ENCODE data around the gene NANS.
"Not testable (repeated sequence)": the region's sequence is repeated elsewhere in the genome, so short reads cannot be mapped to it uniquely, and the experiment has no call there.

Gene NANS

DNA sequence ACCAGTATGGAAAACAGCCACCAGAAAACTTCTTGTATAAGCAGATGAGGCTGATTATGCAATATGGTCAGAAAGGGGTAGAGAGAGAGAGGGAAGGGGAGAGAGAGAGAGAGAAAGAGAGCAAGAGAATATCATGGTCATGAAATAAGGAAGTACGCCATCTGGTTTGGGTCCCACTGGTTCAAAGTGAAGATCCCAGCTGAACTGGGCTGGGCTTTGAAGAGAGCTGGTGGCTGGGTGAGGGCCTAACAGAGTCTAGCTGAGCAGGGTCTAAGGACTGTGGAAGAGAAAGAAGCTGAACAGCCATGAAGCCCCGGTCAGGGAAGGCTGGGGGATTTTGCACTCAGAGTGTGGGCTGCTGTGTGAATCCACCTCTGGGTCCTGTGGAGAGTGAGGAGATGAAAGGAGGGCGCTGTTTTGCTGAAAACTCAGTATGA, 47.9 kb downstream of the NANS start:
- TF ChIP-seq, protein P1, sequence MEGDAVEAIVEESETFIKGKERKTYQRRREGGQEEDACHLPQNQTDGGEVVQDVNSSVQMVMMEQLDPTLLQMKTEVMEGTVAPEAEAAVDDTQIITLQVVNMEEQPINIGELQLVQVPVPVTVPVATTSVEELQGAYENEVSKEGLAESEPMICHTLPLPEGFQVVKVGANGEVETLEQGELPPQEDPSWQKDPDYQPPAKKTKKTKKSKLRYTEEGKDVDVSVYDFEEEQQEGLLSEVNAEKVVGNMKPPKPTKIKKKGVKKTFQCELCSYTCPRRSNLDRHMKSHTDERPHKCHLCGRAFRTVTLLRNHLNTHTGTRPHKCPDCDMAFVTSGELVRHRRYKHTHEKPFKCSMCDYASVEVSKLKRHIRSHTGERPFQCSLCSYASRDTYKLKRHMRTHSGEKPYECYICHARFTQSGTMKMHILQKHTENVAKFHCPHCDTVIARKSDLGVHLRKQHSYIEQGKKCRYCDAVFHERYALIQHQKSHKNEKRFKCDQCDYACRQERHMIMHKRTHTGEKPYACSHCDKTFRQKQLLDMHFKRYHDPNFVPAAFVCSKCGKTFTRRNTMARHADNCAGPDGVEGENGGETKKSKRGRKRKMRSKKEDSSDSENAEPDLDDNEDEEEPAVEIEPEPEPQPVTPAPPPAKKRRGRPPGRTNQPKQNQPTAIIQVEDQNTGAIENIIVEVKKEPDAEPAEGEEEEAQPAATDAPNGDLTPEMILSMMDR (IDR thresholded peaks at IDR 0.05; ENCODE audit: borderline replicate concordance, insufficient read depth, low read depth, low read length) = no peak
- H3K4me3 ChIP-seq (ENCODE audit: low read depth, low read length) = no peak overlapping the region

DNA sequence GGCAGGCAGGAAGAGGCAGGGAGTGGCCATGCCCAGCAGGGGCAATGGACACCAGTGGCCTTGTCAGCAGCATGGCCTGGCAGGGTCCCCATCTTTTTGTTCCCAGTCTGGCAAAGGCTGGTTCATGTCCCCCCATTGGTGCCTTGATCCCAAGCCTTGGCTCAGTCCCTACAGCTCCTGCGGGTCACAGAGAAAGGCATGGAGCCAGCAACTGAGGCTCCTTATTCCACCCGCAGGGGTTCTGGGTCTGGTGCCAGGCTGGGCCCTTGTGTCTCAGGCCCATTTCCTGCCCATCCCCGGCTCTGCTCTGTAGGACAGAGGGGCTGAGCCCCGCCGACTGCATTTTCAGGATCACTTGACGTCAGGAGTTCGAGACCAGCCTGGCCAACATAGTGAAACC, 48.5 kb downstream of the NANS start:
- TF ChIP-seq, protein P1 (IDR thresholded peaks at IDR 0.05; ENCODE audit: borderline replicate concordance, insufficient read depth, low read depth, low read length) = no peak
- no peak overlapping the region for H3K4me3 ChIP-seq (ENCODE audit: low read depth, low read length)

DNA sequence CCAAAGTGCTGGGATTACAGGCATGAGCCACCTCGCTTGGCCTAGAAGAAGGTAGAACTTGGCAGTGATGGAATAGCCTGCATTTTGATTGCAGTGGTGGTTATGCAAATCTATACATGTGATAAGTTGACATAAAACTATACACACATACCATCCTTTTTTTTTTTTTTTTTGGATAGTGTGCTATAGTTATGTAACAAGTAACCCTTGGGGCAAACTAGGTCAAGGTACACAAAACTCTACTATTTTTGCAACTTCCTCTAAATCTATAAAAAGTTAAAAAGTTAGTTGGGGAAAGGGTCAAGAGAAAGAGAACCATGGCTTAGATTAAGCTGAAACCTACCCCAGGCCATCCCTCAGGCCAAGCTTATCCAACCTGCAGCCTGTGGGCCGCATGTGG, 51.4 kb downstream of the NANS start:
- no peak overlapping the region for H3K4me3 ChIP-seq (ENCODE audit: low read depth, low read length)

DNA sequence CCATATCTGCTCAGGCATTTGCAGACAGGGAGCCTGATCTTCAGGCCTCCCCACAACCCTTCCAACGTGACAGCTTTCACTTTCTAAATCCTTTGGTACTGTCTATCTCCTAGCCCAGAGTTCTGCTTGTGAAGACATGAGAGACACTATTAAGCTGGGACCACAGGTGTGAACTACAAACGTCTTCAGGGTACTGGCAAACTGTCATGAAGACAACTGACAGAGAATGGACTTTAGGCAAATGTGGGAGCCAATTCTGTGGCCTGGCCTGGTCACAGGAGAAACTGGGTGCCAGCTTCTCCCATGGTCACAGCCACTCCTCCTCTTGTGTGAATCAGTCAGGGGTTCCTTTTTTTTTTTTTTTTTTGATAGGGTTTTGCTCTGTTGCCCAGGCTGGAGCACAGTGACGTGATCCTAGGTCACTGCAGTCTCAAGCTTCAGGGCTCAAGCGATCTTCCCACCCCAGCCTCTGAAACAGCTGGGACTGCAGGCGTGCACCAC, 52.0 kb downstream of the NANS start:
- H3K4me3 ChIP-seq (ENCODE audit: low read depth, low read length) = no peak overlapping the region
- TF ChIP-seq, protein P1 (IDR thresholded peaks at IDR 0.05; ENCODE audit: borderline replicate concordance, insufficient read depth, low read depth, low read length) = no peak

More for the DNA sequence above, 51.4 kb downstream of the NANS start:
- TF ChIP-seq, protein P1 (IDR thresholded peaks at IDR 0.05; ENCODE audit: borderline replicate concordance, insufficient read depth, low read depth, low read length) = no peak

DNA sequence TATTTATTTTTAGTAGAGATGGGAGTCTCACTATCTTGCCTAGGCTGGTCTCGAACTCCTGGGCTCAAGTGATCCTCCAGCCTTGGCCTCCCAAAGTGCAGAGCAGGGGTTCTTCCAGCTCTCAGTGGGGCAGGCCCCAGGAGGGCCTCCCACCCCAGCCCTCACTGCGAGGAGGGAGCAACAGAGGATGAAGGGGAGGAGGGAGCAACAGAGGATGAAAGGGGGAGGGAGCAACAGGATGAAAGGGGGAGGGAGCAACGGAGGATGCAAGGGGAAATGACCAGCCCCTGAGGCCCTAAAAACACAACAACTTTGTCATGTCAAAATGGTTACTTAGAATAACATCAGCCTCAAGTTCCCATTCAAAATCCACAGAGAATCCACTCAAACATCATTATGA, 52.5 kb downstream of the NANS start:
- TF ChIP-seq, protein P1 (IDR thresholded peaks at IDR 0.05; ENCODE audit: borderline replicate concordance, insufficient read depth, low read depth, low read length) = no peak
- no peak overlapping the region for H3K4me3 ChIP-seq (ENCODE audit: low read depth, low read length)

DNA sequence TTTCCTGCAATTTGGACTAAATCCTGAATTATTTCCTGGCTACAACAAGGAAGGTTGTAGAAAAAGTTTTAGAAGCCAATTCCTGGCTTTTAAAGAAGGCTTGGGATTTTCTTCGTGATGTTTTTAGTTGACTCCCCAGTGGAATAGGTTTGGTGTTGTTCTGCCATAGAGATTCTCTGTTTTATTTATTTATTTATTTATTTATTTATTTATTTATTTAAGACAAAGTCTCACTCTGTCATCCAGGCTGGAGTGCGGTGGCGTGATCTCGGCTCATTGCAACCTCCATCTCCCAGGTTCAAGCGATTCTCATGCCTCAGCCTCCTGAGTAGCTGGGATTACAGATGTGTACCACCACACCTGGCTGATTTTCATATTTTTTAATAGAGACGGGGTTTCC, 60.6 kb downstream of the NANS start:
- not testable (repeated sequence) for H3K4me3 ChIP-seq (ENCODE audit: low read depth, low read length)

DNA sequence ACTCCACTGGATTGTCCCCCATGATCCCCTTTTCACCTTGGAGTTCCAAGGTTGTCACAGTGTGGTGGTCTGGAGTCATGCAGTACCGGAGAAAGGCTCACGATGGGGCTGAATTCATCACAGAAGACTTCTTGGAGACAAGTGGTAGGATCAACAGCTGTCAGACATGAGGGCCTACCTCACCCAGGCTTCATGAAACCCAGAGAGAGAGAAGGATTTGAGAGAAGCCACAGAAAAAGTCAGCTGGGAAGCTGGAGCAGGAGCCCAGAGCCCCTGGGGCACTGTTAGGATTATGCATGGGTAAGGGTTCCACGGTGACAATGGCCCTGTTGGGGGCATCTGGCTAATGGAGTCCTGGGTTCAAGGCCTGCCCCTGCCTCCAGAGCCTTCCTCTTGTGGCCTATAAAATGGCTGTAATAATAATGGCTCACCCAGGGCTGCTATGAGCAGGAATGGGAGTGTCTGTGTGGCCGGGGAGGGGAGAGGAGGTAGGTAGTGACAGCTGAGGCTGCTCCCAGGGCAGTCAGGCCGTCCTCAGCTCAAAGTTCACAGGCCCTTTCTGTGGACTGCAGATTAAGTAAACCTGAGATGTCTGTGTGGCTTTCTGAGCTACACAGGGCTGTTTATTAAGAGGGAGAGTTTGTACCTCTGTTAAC, 61.6 kb downstream of the NANS start:
- peak overlapping the region; percentile 87 for H3K4me3 ChIP-seq (ENCODE audit: low read depth, low read length)
- TF ChIP-seq, protein P1 (IDR thresholded peaks at IDR 0.05; ENCODE audit: borderline replicate concordance, insufficient read depth, low read depth, low read length) = peak; percentile 52; the same call in 1 of the 2 replicates
